Left ventricle myocardium inferior (tissue), 1 donor: Measurements from ENCODE around the gene MOB3B. TPM values are rescaled to one million over a fixed set of nuclear protein-coding genes. Genes with fewer than 3 reads are reported as not detected.

Experiments
- DNase-seq: peaks from one replicate; pipeline ENCODE4 v3.0.0-alpha.2; 2020
- H3K27ac ChIP-seq: fragments of 200-600 bp; replicated peaks from 2 replicates; pipeline ENCODE4 v1.8.0; 2021
- H3K27me3 ChIP-seq: fragments of 200-600 bp; 2 replicates; pipeline ENCODE4 v1.8.0; 2021; ENCODE audit warnings: low read depth
- H3K36me3 ChIP-seq: fragments of 200-600 bp; 2 replicates; pipeline ENCODE4 v1.8.0; 2021
- H3K4me1 ChIP-seq: fragments of 200-600 bp; 2 replicates; pipeline ENCODE4 v1.8.0; 2021
- H3K4me3 ChIP-seq: fragments of 200-600 bp; 2 replicates; pipeline ENCODE4 v1.8.0; 2021; ENCODE audit warnings: mild to moderate bottlenecking, moderate library complexity
- H3K9me3 ChIP-seq: fragments of 200-600 bp; replicated peaks from 2 replicates; pipeline ENCODE4 v1.8.0; 2021
- CTCF ChIP-seq: fragments of 200-600 bp; IDR thresholded peaks from 2 replicates; pipeline ENCODE4 v1.8.0; 2021; ENCODE audit warnings: antibody characterized with exemption, mild to moderate bottlenecking, borderline replicate concordance
- intact Hi-C: fragments of 100-400 bp; cut with micrococcal nuclease; formaldehyde crosslinking; loops from one replicate; pipeline ENCODE4 v1.11.0; 2022
- total RNA-seq: library from RNA; stranded (reverse); fragmentation: NEBNext Ultra II Directional; extraction: Animal tissue kit (Norgen Biotek cat#: 25700); gene quantifications from one replicate; pipeline ENCODE4 v1.2.1, GENCODE V29; 2021
- donor health status: DM: no; HTN: yes; CAD: no; lungs with severe emphysema.

MOB3B gene
- total RNA-seq, 1 donor from 2014 or later, result 2.1 TPM

- Histone ChIP-seq H3K27me3 (no peaks in the 10 kb centered on the region), H3K4me1 (peaks cover 46% of the 10 kb centered on the region), H3K4me3 (no peak overlapping the region), H3K36me3 (no peaks in the 10 kb centered on the region), H3K9me3 (no peaks in the 10 kb centered on the region), H3K27ac (peak overlapping the region; percentile 63)
- DNase-seq, result peak; percentile 52
- TF ChIP-seq CTCF, result peak; percentile 16
- intact Hi-C loops, result no loop called here
These were observed 178.2 kb downstream of the MOB3B start for GRCh38 chr9:27351438-27351837.

- Histone ChIP-seq H3K4me1 (peaks cover 46% of the 10 kb centered on the region), H3K27ac (peak overlapping the region; percentile 63), H3K4me3 (no peak overlapping the region), H3K36me3 (no peaks in the 10 kb centered on the region), H3K9me3 (no peaks in the 10 kb centered on the region), H3K27me3 (no peaks in the 10 kb centered on the region)
- no peak for DNase-seq
- intact Hi-C loops, result no loop called here
- no peak for TF ChIP-seq CTCF
These were observed 179.1 kb downstream of the MOB3B start for GRCh38 chr9:27350382-27350976.

- H3K4me3 ChIP-seq, result no peak overlapping the region
- no peaks in the 10 kb centered on the region for H3K36me3 ChIP-seq
- H3K4me1 ChIP-seq, result peaks cover 46% of the 10 kb centered on the region
- intact Hi-C loops, result no loop called here
- no peaks in the 10 kb centered on the region for H3K27me3 ChIP-seq
- no peak for DNase-seq
- H3K27ac ChIP-seq, result peak overlapping the region; percentile 63
- no peak for TF ChIP-seq CTCF
- no peaks in the 10 kb centered on the region for H3K9me3 ChIP-seq
These were observed 179.9 kb downstream of the MOB3B start for GRCh38 chr9:27349698-27350080.

GRCh38 chr9:27348785-27349697, 180.6 kb downstream of the MOB3B start:
- intact Hi-C loops, result no loop called here
- Histone ChIP-seq H3K4me1 (peaks cover 43% of the 10 kb centered on the region), H3K9me3 (no peaks in the 10 kb centered on the region), H3K27me3 (no peaks in the 10 kb centered on the region), H3K36me3 (no peaks in the 10 kb centered on the region), H3K4me3 (no peak overlapping the region), H3K27ac (no peak overlapping the region)
- no peak for TF ChIP-seq CTCF
- no peak for DNase-seq

GRCh38 chr9:27347889-27348288, 181.7 kb downstream of the MOB3B start:
- no peaks in the 10 kb centered on the region for H3K36me3 ChIP-seq
- DNase-seq, result no peak
- intact Hi-C loops, result no loop called here
- peaks cover 34% of the 10 kb centered on the region for H3K4me1 ChIP-seq
- H3K27ac ChIP-seq, result no peak overlapping the region
- H3K27me3 ChIP-seq, result no peaks in the 10 kb centered on the region
- H3K4me3 ChIP-seq, result no peak overlapping the region
- H3K9me3 ChIP-seq, result no peaks in the 10 kb centered on the region
- no peak for TF ChIP-seq CTCF
